ENCODE results near the gene ZNF385A. TPM values are rescaled to one million over a fixed set of nuclear protein-coding genes. Genes with fewer than 3 reads are reported as not detected.

Gene ZNF385A
- total and polyA plus RNA-seq, 2 experiments from 2014 or later, result 10.9 to 21.7 TPM

DNA sequence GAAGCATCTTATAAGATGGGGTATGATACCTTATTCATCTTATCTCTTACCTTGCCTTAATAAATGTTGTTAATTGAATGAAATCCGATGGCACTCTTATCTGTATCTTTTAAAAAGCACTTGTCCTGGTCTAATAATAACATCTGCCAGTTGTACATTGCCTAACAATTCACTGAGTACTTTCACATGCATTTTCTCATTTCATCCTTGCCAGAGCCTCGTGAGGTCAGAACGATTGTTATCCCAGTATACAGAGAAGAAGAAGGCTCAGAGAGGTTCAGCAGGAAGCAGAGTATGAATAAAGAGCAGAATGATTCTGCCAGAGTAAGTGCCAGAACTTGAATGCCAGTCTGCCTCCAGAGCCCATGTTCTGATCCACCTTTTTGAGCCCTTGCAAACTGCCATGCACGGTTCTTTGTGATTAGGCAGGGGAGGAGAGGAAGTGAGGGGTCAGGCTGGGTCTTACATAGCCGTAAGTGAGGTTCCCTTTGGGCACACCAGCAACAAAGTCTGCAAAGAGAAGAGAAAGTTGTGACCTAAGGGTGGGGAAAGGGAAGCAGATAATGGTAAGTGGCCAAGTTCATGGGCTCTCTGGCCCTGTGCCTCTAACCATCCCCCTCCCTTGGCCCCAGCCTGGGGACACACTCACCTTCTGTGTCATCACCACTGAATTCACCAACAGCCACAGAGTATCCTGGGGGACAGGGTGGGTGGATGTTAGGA, 22.8 kb upstream of the ZNF385A start (continued):
- TF ChIP-seq EZH2 (IDR thresholded peaks at IDR 0.05; ENCODE audit: low read depth, unreplicated experiment) (no peak), ETS1 (IDR thresholded peaks at IDR 0.05) (no peak), EZH2phosphoT487 (IDR thresholded peaks at IDR 0.05; ENCODE audit: unreplicated experiment) (no peak)

DNA sequence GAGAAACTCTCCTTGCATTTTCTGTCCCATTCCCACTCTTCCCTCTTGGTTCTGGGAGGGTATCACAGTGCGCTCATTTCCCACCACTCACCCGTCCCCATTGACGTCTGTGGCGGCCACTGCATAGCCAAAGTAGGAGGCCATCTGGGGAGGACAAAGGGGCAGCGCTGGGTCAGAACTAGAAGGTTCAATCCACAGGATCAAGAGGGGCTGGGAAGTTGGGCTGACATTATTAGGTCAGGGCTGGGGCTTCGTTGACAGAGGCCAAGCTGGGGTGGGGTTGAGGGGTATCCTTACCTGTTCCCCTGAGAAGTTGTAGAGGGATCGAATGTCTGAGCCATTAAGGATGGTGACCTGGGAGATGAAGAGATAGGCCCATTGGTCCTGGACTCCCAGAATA, 21.0 kb upstream of the ZNF385A start:
- Histone ChIP-seq H3K9me2 (ENCODE audit: insufficient read depth) (no peaks in the 10 kb centered on the region), H3F3A (replicated peaks; ENCODE audit: low read depth) (no peaks in the 10 kb centered on the region), H3K79me2 (replicated peaks; ENCODE audit: insufficient read depth) (no peaks in the 10 kb centered on the region), H3K4me1 (ENCODE audit: insufficient read depth) (no peaks in the 10 kb centered on the region), H4K20me1 (replicated peaks; ENCODE audit: insufficient read depth) (no peaks in the 10 kb centered on the region), H3K4me2 (no peak overlapping the region), H3K27ac (ENCODE audit: low read depth) (no peak overlapping the region), H3K4me3 (no peak overlapping the region), H3K36me3 (ENCODE audit: insufficient read depth) (no peaks in the 10 kb centered on the region; the same call in 1 of the 2 replicates), H2AFZ (no peak overlapping the region), H3K27me3 (ENCODE audit: insufficient read depth) (no peaks in the 10 kb centered on the region)
- Mint-ChIP-seq H3K27ac (no peak overlapping the region), H3K9me3 (no peaks in the 10 kb centered on the region), H3K4me3 (no peak overlapping the region), H3K36me3 (ENCODE audit: low read depth) (peaks cover 51% of the 10 kb centered on the region), H3K4me1 (peaks cover 6% of the 10 kb centered on the region; the same call in 2 of the 3 replicates), H3K27me3 (ENCODE audit: insufficient read depth, low read depth, poor library complexity) (peaks cover 8% of the 10 kb centered on the region)
- DNase-seq (ENCODE audit: low spot score), result no peak
- ATAC-seq, result no peak
- TF ChIP-seq POLR2AphosphoS5 (IDR thresholded peaks at IDR 0.05; ENCODE audit: low read depth) (no peak), NANOG (IDR thresholded peaks at IDR 0.05; ENCODE audit: borderline replicate concordance) (no peak), EZH2 (IDR thresholded peaks at IDR 0.05; ENCODE audit: low read depth, unreplicated experiment) (no peak), STAT1 (IDR thresholded peaks at IDR 0.05; ENCODE audit: unreplicated experiment) (no peak), JUNB (IDR thresholded peaks at IDR 0.05; ENCODE audit: unreplicated experiment) (no peak), ZNF462 (CRISPR knock-in tag; IDR thresholded peaks at IDR 0.05) (no peak), ZNF331 (CRISPR knock-in tag; IDR thresholded peaks at IDR 0.05; ENCODE audit: low read depth) (no peak), CREB1 (CRISPR knock-in tag; IDR thresholded peaks at IDR 0.05; ENCODE audit: low read depth) (no peak), ZNF114 (CRISPR knock-in tag; IDR thresholded peaks at IDR 0.05) (no peak)
- TF ChIP-seq, protein P1, sequence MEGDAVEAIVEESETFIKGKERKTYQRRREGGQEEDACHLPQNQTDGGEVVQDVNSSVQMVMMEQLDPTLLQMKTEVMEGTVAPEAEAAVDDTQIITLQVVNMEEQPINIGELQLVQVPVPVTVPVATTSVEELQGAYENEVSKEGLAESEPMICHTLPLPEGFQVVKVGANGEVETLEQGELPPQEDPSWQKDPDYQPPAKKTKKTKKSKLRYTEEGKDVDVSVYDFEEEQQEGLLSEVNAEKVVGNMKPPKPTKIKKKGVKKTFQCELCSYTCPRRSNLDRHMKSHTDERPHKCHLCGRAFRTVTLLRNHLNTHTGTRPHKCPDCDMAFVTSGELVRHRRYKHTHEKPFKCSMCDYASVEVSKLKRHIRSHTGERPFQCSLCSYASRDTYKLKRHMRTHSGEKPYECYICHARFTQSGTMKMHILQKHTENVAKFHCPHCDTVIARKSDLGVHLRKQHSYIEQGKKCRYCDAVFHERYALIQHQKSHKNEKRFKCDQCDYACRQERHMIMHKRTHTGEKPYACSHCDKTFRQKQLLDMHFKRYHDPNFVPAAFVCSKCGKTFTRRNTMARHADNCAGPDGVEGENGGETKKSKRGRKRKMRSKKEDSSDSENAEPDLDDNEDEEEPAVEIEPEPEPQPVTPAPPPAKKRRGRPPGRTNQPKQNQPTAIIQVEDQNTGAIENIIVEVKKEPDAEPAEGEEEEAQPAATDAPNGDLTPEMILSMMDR (conservative IDR thresholded peaks at IDR 0.05; ENCODE audit: low read depth in 2 of 2), result no peak
- TF ChIP-seq, protein P2, sequence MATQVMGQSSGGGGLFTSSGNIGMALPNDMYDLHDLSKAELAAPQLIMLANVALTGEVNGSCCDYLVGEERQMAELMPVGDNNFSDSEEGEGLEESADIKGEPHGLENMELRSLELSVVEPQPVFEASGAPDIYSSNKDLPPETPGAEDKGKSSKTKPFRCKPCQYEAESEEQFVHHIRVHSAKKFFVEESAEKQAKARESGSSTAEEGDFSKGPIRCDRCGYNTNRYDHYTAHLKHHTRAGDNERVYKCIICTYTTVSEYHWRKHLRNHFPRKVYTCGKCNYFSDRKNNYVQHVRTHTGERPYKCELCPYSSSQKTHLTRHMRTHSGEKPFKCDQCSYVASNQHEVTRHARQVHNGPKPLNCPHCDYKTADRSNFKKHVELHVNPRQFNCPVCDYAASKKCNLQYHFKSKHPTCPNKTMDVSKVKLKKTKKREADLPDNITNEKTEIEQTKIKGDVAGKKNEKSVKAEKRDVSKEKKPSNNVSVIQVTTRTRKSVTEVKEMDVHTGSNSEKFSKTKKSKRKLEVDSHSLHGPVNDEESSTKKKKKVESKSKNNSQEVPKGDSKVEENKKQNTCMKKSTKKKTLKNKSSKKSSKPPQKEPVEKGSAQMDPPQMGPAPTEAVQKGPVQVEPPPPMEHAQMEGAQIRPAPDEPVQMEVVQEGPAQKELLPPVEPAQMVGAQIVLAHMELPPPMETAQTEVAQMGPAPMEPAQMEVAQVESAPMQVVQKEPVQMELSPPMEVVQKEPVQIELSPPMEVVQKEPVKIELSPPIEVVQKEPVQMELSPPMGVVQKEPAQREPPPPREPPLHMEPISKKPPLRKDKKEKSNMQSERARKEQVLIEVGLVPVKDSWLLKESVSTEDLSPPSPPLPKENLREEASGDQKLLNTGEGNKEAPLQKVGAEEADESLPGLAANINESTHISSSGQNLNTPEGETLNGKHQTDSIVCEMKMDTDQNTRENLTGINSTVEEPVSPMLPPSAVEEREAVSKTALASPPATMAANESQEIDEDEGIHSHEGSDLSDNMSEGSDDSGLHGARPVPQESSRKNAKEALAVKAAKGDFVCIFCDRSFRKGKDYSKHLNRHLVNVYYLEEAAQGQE (IDR thresholded peaks at IDR 0.05; ENCODE audit: unreplicated experiment), result no peak
